Central memory CD4-positive, alpha-beta T cell (primary cell): ENCODE measurements around the gene SLX9.

Experiments used
- DNase-seq: peaks from one replicate; pipeline ENCODE4 v3.0.0; 2022

Gene SLX9

DNA sequence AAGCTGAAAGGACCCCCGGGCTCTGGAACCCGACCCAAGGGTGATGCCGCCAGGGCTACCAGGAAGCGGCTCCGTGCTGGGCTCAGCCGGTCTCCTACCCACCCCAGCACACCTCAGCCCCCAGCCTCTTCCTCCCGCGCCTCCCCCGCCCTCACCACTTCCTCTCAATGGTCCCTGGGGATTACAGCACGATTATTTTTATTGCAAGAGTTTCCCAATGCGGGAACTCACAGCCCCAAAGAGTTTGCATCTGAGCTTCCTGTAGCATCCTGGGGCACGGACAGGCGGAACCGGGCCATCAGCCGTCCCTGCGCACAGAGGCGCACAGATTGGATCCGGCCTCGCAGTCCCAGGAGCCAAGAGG is 8.7 kb upstream of the SLX9 start:
- no peak for DNase-seq

DNA sequence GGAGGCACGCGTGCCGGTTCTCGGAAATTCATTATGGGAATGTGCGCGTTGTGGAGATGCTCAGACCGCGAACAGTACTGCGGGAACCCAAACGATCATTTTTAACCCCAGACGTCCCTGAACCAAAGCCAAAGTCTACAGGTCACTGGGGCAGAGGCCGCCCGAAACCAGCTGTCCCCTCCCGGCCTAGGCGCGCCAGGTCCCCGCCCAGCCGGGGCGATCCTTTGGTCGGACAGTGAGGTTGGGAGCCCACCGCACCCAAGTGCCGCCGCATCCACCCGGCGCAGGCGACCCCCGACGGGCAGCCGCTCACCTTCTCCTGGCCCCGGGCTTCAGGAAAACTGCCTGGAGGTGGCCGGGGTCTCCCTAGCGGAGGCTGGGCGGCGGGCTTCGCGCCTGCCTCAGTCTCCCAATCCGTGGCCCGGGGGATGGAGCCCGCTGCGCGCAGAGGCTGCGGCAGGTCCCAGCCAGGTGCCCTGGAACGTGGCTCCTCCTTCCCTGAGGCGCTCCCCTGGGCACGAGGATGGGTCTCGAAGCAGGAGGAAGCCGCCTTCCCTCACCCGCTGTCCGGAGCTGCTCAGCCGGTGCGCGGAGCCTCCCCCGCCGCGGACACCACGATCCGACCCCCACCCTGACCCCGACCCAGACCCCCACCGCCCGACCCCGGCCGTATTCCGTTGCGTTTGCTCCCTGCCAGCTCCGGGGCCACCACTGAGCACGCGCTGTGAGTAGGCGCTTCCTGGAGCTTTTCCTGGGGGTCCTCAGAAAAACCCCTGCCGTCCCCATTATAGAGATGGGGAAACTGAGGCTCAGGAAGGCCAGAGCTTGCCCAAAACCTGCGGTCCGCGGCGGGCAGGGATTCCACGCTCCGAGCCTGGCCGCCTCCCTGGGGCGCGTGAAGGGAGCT is 8.1 kb upstream of the SLX9 start:
- DNase-seq, result no peak

DNA sequence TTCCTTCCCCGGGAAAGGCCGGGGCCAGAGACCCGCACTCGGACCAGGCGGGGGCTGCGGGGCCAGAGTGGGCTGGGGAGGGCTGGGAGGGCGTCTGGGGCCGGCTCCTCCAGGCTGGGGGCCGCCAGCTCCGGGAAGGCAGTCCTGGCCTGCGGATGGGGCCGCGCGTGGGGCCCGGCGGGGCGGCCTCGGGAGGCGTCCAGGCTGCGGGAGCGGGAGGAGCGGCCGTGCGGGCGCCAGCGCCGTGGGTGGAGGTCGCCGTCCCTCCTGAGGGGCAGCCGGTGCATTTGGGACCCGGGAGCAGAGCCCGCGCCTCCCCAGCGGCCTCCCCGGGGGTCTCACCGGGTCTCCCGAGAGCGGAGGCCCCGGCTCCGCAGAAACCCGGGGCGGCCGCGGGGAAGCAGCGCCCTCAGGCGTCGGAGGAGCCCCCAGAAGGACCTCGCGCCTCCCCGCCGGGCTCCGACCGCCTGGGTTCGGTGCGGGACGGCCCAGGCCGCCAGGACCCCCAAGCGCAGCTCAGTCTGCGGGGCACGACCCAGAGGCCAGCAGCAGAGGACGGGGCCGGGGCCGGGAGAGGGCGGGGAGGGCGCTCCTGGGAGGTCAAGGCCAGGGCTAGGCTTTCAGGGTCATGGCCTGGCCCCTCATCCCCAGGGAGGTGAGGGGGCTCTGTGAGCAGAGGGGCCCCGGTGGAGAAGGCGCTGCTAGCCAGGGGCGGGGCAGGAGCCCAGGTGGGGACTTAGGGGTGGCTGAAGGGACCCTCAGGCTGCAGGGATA is 7.2 kb upstream of the SLX9 start:
- DNase-seq, result peak; percentile 61

DNA sequence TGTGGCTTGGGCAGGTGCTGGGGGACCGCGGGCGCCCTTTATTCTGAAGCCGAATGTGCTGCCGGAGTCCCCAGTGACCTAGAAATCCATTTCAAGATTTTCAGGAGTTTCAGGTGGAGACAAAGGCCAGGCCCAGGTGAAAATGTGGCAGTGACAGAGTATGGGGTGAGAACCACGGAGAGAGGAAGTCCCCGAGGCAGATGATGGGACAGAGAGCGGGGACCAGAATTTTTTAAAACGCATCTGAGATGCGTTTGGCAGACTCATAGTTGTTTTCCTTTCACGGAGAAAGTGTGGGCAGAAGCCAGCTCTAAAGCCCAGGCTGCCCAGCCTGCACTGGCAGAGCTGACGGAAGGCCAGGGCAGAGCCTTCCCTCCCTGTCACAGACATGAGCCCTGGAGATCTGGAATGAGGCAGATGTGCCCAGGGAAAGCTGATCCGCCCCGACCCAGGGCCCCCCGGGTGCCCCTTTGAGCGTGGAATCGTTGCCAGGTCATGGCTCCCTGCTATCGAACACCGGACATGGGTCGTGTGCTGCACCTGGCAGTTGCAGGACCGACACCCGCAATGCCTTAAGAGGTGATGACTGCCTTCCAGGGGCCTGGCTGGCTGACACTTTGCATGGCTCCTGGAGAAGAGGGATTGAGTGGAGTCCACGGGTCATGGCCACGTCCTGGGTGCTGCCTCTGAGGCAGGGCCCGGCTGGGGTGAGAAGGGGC is 6.5 kb upstream of the SLX9 start:
- DNase-seq, result no peak

DNA sequence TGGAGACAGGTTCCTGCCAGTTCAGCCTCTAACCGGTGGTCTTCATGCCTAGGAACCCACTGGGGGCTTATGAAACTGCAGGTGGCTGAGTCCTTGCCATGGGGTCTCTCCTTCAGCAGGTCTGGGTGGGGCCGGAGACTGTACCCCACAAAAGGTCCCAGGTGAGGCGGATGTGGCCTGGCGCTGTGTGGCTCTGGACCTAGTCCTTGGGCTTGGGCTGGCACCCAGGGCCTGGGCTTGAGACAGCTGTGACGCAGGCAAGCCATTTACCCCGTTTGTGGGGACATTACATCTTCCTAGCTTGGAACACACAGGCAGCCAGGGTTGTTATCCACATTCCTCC is 5.9 kb upstream of the SLX9 start:
- no peak for DNase-seq

DNA sequence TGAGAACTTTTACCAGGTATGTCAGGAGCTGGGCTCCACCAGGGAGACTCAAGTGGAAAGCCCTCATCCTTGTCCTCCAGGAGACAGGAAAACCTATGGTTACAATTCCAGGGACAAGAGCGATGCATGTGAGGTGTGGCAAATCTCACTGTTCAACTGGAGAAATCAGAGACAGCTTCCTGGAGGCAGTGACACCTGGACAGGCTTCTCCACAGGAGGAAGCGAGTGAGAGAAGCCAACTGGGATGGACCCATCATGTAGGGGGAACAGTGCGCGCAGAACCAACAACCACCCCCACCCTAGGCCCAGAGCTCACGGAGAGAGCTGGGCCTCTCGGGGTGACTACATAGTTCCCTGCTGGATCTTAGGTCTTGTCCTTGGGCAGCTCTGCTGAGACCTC is 5.6 kb upstream of the SLX9 start:
- no peak for DNase-seq

DNA sequence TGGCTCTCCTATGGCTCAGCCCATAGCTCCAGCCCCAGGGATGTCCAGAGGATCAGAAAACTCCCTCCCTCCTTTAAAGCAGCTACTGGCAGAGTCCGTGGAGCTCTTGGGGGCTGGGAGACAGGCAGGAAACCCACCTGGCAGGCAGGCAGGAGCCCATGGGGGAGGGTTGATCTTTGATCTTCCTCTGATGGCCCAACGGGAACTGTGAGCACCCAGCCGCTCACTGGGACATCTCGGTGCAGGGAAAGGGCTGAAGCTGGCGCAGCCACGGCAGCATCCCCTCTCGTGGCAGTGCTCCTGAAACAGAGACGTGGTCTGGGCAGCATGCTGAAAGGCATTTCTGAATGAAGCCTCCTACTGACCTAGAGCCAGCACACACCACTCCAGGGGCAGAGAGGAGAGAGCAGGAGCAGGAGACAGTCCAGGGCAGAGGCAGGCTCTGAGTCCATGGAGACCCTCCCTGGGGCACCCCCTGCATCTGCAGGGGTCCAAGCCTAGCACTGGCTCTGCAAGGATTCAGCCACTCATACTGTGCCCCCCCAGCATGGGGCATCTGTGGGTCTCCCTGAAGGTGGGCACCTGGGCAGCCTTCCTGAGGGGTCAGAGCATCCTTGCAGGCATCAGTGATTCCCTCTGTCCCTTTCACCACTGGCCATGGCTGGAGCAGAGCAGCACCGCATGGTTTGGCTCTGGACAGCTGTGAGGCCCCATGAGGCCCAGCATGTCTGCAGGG is 4.9 kb upstream of the SLX9 start:
- DNase-seq, result no peak

DNA sequence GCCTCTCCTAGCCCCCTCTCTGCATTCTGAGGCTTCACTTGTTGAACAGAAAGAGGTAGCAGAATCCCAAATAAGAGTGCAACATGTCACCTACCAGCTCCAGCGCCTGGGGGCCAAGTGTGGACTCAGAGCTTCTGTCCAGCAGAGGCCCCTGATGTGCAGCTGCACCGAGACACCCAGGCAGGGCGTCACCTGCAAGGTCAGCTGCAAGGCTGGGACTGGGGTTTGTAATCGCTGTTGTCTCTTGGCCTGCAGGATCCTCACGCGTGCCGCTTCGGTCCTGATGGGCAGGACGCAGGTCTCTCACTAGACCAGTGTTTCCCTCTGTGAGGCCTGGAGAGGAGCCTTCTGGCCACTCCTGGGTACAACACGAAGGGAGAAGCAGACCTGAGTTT is 4.3 kb upstream of the SLX9 start:
- no peak for DNase-seq

DNA sequence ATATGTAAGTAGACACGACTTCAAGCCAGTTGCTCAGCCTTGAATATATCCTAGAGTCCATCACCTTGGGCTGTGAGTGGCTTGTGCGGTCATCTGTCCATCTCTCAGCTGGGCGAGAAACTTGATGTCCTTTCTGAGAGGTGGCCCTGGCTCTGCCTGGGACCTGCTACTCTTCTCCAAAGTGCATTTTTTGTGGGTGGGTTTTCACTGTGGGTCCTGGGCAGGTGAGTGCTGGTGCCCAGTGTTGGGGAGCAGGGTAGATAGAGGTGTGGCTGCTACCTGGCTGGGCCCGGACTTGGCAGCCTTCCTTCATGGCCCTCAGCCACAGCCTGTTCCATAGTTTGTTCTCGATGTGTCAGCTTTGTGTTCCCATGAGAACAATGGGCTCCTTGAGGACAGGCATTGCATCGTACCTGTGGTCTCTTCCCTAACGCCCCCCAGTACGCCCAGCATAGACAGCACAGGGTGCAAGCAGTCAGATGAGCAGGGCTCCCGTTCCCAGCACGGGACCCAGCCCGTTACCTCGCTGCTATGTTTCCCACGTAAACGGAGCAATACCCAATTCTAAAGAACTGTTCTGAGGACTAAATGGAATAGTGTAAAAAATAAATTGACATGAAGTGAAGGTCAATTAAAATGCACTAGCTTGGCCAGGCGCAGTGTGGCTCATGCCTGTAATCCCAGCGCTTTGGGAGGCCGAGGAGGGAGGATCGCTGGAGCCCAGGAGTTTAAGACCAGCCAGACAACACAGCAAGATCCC is 877 bp upstream of the SLX9 start:
- DNase-seq, result no peak

DNA sequence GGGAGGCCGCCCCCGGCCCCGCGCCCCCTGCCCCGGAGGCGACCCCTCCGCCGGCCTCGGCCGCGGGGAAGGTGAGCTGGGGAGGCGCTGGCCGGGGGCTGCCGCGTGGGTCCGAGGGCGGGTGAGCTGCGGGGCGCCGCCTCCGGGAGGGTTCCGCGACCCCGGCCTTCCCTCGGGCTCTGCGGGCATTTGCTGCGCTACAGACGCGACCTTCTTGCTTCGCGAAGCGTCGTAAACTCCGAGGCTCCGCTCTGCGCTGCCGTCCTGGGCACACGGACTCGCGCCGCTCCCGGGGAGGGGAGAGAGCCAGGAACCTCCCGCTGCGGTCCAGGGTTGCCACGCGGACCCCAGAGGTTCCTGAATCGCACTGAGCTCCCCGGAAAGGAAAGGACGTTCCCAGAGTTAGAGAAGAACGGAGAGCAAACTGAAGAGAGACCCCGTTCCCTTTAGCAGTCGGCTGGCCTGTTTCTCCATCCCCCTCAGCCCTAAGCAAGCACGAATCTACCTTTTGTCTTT is 345 bp downstream of the SLX9 start:
- DNase-seq, result peak; percentile 20

DNA sequence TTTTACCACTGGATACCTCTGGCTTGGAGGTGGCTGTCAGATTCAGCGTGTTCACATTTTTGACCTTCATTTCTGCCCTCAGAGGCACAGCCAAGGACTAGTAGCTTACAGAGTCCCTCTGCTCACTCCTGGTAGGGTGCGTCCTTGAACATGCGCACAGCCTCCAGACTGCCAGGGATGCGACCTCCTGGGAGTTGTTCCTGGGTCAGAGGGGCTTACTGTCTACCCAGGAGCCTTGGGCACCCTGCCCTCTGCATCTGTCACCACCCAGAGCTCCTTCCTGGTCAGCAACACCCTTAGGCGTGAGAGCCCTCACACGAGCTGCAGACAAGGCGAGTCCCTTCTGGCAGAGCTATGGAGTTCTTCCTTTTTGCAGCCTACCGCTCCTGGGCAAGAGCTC is 1.7 kb downstream of the SLX9 start:
- DNase-seq, result no peak

DNA sequence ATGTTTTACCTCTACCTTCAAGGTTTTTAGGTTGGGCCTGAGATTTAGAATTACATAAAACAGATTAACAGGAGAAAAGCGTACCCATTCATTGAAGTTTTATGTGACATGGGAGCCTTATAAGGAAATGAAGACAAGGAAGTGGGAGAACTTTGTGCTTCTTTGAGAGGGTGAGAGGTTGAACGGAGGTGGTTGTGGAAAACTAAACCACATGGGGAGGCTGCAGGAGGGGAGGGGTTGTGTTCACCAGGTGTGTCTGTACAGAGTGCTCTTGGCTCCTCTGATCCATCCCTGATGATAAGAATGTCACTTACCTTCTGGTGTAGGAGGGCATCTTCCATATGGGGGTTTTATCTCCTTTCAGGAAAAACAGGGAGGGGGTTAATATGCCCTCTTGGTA is 2.7 kb downstream of the SLX9 start:
- DNase-seq, result no peak

DNA sequence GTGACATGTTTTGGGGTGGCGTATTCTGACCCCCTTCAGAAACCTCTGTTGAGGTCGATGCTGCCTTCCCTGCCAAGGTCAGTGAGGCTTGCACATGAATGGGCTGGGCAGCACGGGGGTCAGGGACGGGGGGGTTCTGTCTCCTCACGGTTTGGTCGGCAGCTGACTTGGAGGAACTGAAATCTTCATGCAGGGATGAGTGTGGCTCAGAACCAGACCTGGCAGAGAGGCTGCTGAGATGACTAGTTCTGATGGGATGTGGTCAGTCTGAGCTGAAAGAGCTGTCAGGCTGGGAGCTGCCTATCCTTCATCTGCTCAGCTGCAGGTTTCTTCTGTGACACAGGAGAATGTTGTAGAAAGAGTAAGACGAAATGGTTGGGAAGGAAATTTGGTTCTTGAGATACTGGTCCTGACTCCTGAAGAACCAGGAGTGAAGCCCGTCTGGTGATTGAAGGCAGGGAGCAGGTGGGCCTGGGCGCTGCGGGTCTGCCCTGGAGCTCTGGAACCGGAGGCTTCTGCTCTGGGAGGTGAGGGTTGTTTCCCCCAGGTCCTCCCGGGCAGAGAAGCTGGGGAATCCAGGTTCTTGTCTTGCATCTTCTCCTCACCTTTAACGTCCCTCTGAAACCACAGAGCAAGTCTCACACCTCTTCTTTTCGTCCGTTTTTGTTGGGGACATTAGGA is 3.3 kb downstream of the SLX9 start:
- no peak for DNase-seq

DNA sequence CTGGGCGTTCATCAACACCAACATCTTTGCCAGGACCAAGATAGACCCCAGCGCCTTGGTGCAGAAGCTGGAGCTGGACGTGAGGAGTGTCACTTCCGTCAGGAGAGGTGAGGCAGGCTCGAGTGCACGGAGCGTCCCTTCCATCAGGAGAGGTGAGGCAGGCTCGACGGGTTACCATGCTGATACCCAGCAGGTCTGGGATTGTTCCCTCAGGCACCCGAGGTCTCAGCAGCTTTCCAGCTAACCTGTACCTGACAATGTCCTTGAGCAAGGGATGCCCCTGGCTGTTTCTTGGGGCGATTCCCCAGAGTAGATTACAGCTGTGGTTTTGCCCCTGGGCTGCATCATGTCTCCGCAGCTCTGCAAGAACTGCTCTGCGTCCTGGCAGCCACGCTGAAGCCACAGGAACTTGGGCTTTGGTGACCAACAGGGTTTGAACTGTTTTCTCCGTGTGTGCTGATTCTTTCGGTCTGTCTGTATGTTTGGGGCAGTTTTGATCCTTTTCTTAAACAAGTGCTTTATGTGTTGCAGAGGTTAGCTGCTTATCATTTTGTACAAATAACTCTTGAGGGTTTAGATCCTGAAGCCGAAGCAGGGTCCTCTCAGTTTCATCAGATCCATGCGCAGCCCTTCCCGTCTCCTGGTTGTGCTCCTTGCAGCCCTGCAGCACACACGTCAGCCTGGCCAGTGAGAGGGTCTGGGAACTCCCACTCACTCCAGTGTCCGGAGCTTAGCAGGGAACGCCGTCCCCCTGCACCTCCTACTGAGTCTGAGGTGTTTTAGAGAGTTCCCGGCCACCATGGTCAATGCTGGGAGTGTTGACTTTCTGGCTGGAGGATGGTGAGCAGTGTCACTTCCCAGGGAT is 4.1 kb downstream of the SLX9 start:
- no peak for DNase-seq

DNA sequence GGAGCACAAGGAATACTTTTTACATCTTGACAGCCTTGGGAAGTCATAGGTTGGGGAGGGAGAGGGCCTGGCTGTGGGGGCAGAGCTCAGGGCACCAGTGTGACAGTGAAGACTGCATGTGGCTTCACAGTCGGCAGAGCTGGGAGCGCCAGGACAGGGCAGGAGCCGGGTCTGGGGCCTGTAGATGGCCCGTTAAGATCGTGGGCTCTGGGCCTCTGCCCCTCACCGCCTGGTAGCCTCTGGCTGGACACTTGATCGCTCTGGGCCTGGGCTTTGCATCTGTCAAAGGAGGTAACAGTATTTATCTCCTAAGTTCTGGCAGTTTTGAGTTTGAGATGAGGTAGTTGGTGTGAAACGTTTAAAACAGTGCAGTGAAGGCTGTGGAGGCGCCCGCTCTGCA is 4.8 kb downstream of the SLX9 start:
- no peak for DNase-seq

DNA sequence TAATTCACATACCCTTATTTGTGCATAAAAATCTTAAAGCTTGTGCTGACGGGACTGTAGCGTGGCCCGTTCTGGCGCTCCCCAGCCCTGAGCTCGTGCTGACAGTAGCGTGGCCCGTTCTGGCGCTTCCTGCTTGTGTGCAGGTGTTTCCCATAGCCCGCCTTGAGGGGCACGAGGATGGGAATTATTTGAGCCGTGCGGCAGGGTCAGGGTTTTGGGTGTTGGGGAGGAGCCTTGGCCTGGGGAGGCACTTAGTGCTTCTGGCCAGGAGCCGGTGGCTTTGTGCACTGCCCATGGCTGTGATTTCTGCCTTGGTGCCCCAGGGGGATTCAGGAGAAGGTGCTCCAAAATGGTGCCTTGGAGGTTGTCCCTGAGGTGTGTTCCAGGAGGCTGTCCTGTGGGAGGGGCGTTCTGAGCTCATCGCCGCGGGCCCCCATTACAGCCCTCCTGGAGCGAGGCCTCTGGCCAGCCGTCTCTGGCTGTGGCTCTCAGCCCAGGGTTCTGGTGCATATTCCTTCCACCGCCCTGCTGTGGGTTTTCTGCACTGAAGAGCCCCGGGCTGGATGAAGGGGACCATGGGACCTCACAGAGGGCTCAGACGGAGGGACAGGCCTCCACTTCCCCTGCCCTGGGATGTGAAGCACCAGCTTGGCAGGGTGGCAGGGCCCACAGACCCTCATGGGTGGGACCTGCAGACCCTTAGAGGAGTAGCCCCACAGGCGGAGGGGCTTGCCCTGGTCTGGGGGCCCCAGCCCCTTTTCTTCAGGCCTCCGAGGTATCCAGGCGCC is 6.6 kb downstream of the SLX9 start:
- DNase-seq, result no peak

DNA sequence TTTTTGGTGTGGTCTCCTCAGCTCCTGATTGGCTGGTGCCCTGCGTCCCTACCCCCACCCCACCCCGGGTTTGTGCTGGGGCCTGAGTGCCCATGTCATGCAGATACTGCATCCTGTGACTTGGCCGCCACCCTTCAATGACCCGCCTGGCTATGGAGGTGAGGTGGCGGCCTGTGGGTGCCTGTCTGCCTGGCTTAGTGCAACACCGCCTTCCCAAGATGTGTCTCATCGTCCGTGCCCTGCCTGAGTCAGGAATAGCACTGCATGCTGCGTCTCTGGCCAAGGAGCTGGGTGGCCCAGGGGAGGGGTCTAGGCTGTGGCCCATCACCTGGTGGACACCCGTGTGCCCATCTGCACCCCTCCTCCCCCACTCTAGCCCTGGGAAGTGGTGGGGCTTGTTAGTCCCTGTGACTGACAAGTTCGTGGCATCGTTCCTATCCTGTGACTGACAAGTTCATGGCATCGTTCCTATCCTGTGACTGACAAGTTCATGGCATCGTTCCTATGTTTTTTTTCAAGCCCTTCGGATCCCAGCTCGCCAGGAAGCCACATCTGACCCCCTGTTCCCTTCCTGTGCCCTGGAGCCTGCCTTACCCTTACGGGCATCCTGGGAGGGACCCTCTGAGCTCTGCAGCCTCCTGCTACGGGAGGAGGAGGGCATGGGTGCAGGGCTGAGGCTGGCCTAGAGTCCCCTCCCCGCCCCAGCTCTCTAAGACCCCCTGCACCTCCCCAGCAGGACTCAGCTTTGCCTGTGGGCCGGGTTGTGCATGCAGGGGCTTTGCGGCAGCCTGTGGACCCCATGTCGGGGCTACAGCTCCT is 7.5 kb downstream of the SLX9 start:
- no peak for DNase-seq

DNA sequence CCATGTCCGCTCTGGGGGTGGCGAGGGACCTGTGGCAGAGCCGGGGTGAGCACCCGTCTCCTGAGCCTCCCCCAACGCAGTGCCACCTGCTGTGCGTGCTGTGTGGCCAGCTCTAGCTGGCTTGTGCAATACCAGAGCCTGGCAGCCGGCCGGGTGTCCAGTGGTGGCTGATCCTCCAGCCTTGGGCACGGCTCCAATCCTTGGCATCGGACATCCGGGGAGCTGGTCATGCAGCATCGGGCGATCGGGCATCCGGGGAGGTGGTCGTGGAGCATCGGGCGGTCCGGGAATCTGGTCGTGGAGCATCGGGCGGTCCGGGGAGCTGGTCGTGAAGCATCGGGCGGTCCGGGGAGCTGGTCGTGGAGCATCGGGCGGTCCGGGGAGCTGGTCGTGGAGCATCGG is 8.1 kb downstream of the SLX9 start:
- no peak for DNase-seq
